AG09309 (cell line): Measurements from ENCODE around the gene OR2W3.
"Not testable (repeated sequence)": the region's sequence is repeated elsewhere in the genome, so short reads cannot be mapped to it uniquely, and the experiment has no call there.

Source experiments
- DNase-seq: peaks from one replicate; pipeline ENCODE4 v3.0.0-alpha.2; 2010; ENCODE audit warnings: low read depth
- H3K4me3 ChIP-seq: 2 replicates; pipeline ENCODE4 v1.5.1; 2011; ENCODE audit warnings: mild to moderate bottlenecking, low read depth, low read length, moderate library complexity; ENCODE audit not compliant: control insufficient read depth
- CTCF ChIP-seq: IDR thresholded peaks from 2 replicates; pipeline ENCODE4 v1.5.1; 2011; ENCODE audit warnings: mild to moderate bottlenecking, low read depth, low read length, inconsistent platforms; ENCODE audit not compliant: insufficient read depth, control insufficient read depth; ENCODE audit errors: missing control alignments

Gene OR2W3

GRCh38 chr1:247933989-247934388 is 38.6 kb downstream of the OR2W3 start:
- no peak for TF ChIP-seq CTCF
- no peak for DNase-seq
- no peak overlapping the region for H3K4me3 ChIP-seq

GRCh38 chr1:247935781-247936180 is 40.4 kb downstream of the OR2W3 start:
- H3K4me3 ChIP-seq, result no peak overlapping the region
- DNase-seq, result no peak
- no peak for TF ChIP-seq CTCF

GRCh38 chr1:247936415-247936814 is 41.0 kb downstream of the OR2W3 start:
- DNase-seq, result no peak
- no peak overlapping the region for H3K4me3 ChIP-seq

GRCh38 chr1:247936965-247937734 is 41.8 kb downstream of the OR2W3 start:
- TF ChIP-seq CTCF, result peak; percentile 23
- not testable (repeated sequence) for H3K4me3 ChIP-seq, DNase-seq

More at GRCh38 chr1:247936415-247936814, 41.0 kb downstream of the OR2W3 start:
- no peak for TF ChIP-seq CTCF

- DNase-seq, result no peak
- TF ChIP-seq CTCF, result no peak
- no peak overlapping the region for H3K4me3 ChIP-seq
These were observed 47.2 kb downstream of the OR2W3 start for GRCh38 chr1:247942624-247943023.
